Raji (cell line): ENCODE measurements around the gene PPM1L.
A peak's percentile ranks its signal among the peaks of the same experiment; 100 is the strongest.

Experiments used
- POLR2A ChIP-seq: IDR thresholded peaks from 2 replicates; pipeline ENCODE4 v1.6.1; 2011; ENCODE audit warnings: low read depth, low read length, control low read depth; ENCODE audit not compliant: insufficient read depth

The PPM1L gene

GRCh38 chr3:160754855-160755747 lies 930 bp upstream of the PPM1L start:
- TF ChIP-seq POLR2A = peak; percentile 86

DNA sequence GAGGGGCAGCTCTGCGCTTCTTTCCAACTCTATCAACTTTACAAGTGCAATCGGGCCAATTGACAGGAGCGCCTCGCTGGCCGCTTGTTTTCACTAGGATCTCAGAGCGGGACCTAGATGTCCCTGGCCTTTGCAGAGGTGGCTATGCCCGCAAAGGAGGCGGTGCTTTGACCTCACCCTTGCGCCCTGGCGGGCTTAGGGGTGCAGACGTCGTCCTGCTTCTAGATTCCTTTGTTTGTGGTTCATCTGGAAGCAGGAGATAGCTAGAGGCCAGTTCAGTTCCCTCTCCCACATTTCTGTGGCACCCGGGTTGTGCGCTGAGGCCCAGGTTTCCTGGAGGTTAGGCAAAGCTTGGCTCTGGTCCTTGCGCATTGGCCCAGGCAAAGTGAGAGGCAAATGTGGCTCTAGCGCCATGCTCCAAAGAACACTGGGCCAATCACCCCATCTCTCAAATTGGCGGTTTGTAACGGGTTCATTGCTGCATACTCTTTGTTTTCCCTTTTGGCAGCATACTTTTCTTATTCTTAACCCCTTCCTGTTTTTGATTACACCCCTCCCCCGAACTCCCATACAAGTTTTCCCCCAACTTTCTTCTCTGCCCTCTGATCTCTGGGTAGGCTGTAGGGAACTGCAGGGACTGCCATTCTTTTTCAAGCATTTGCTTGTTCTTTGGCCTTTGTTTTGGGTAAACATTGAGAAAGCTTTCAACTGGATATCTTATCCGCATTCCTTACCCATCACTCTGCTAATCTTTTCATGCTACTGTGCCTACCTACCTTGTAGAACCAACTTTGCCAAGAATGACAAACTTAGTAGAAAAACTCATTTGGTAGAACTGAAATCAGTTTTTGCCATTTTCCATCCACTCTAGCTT lies 1.4 kb downstream of the PPM1L start:
- TF ChIP-seq POLR2A = no peak

GRCh38 chr3:160758929-160759577 lies 3.0 kb downstream of the PPM1L start:
- no peak for TF ChIP-seq POLR2A

DNA sequence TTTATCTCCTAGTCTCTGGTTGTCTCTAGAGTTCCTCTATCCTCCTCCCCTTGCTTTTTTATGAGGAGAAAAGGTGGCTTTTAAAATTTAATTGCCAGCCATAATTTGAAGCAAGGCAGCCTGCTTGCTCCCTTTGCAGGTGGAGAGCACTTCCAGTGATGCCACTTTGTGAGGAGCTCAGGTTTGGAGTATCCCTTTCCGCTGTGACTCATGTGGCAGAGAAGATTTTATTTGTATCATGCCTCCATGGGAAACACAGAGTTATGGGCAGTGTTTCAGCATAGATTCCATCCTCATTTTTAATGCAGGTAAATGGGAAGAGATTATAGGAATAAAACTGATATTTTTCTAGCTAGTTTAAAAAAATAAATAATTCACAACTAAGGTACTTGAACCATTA lies 7.0 kb downstream of the PPM1L start:
- TF ChIP-seq POLR2A = no peak

DNA sequence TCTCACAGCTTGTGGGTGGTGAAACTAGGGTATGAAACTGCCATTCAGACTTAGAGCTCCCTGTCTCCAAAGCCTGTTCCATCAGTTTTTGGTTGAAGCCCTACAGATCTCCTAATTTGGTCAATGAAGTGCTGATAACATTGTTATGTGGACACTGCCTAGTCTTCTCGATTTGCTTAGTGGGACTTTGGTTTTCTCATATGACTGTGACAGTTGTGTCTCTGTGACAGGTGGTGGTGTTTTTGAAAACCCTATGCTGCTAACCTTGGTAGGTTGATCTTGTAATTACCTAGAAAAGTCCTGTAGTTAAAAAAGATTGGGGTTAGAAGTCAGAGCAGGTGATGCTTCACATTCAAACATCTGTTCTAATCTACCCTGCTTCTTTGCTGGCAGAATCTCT lies 9.2 kb downstream of the PPM1L start:
- TF ChIP-seq POLR2A = no peak

DNA sequence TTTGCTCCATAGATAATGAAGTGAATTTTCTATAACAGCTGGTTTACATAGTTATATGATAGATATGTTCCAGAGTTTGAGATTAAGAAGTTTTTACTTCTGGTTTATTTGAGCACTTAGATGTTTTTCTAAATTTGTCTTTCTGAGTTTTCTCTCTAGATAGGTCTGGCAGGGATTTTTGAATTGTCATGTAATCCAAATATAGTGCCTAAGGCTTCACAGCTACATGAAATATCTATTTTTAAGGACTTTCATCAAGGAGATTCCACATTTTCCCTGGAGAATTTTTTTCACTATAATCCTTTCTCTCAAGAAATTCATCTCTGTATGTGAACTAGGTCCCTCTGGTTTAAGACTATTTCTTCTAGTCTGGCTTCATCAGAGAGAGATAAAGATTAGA lies 12.0 kb downstream of the PPM1L start:
- TF ChIP-seq POLR2A = no peak

DNA sequence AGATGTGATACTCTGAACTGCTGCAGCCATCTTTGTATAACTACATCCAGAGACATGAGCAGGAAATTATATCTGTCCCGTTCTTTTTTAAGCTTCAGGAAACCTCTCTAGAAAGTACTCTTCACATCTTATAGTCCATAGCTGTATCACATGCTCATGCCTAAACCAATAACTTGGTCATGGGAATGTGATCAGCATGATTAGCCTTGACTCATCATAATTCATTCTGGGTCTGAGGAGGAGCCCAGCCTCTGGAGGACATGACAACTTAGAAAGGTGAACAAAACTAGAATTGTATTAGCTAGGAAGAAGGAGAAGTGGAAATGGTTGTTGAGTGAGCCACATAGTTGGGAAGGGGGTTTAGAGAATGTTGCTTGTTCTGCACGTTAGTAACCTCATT lies 12.9 kb downstream of the PPM1L start:
- TF ChIP-seq POLR2A = no peak

DNA sequence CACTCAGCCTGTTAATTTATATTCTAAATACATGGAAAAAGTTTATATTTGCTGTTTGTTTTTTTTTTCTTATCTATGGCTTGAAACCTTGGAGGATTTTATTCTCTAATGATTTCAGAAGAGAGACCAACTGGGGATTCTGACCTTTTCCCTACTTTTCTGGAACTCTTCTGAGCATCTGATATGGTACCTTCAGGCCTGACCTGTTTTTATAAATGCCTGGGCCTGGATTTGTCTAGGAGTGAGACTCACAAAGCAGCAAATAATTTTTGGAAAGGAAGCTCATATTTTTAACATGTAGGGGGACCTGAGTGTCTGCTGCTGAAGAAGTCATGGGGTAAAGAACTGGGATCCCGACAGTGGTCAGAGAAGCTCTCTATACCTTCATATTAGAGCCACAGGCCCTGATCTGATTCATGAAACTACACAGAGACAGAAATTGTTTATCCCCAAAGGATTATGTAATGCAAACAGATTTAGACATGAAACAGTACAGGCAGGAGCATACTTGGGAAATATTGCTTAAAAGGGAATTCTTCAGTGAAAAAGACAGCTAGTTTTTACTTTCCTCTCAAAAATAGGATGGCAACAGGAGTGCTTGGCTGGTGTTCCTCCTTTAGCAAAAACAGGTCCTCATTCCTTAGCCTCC lies 15.9 kb downstream of the PPM1L start:
- TF ChIP-seq POLR2A = no peak

GRCh38 chr3:160773722-160774121 lies 17.7 kb downstream of the PPM1L start:
- no peak for TF ChIP-seq POLR2A

- no peak for TF ChIP-seq POLR2A
Measured at GRCh38 chr3:160774172-160774571, 18.1 kb downstream of the PPM1L start.

DNA sequence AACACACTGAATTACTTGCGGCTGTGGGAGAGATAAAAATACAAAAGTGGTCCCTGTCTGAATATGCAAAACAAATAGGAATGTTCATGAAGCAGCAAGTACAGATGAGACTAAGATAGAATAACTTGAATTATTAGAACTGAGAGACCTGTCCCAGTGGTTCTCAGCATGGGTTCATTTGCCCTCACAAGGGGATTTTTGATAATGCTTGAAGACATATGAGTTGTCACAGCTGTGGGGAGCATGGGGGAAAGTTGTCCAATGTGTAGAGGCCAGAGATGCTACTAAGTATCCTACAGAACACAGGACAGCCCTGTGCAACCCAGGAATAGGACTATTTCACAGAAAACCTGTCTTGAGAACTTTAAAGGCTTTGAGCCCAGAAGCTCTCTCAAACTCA lies 22.4 kb downstream of the PPM1L start:
- no peak for TF ChIP-seq POLR2A

DNA sequence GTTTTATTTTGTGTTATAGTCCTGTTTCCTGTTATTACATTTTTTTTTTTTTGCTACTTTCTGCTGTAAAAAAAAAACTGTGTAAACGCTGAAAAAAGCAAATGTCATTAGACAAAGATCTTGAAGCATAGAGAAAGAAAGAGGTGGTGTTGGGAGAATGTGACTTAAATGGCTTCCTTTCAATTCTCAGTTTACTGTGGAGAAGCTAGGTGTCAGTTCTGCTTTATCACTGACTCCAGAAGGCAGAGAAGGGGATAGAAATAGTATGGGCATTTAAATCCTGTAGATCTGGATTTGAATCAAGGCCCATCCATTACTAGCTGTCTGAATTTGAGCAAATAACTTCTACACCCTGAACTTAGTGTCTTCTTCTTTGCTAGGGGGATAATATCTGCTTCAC lies 23.0 kb downstream of the PPM1L start:
- no peak for TF ChIP-seq POLR2A

DNA sequence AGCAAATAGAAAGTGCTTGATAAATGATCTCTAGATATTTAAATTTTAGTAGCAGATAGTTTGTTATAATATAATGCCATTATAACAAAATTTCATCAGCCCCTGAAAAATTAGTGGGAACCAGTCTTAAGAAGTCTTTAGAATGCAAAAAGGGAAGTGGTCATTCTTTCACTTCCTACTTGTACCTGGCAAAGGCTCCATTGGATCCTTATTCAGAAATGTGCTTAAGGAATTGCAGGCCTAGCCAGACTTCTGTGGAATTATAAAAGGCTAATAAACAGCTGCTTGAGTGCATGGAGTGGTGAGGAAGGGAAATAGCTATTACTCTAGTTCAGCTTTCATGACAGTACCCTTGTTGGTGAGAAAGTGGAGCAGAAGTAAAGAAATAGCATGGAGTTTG lies 24.2 kb downstream of the PPM1L start:
- TF ChIP-seq POLR2A = no peak

DNA sequence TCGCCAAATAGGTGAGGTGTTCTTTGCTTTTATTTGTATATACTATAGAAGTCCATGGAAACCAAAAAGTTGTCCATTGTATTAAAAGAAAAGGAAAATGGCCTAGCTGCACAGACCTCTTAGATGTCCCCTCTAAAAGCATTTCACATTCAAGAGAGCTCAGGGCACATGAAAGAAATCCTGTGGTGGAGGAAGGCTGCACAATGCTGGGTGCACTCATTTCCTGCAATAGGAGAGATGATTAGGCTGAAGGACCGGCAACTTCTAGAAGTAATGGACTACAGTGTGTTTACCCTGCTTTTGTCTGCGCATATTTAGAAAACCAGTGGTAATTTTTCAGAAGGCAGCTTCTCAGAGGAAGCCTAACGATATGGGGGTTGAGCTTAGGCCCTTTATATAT lies 25.4 kb downstream of the PPM1L start:
- TF ChIP-seq POLR2A = no peak

DNA sequence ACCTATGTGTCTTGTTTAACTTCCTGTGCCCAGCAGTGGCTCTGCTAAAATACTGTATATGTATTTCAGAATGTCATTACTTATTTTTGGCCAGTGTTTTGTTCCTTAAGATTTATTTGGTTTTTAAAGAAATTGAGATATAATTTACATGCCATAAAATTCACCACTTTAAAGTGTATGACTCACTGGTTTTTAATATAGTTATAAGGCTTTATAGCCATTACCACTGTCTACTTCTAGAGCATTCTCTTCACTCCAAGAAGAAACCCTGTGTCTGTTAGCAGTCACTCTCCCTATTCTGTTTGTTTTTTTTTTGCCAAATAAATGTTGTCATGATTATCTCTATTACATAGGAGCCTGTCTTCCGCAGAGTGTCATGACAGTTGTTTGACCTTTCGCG lies 25.8 kb downstream of the PPM1L start:
- TF ChIP-seq POLR2A = no peak

GRCh38 chr3:160784853-160785252 lies 28.8 kb downstream of the PPM1L start:
- TF ChIP-seq POLR2A = no peak

- TF ChIP-seq POLR2A = no peak
Measured at GRCh38 chr3:160790726-160791125, 34.7 kb downstream of the PPM1L start.
